Neural crest cell (in vitro differentiated cells): Measurements from ENCODE around the gene MAP3K21. TPM values are rescaled to one million over a fixed set of nuclear protein-coding genes. Genes with fewer than 3 reads are reported as not detected.

Experiments used
- DNase-seq: peaks from one replicate; pipeline ENCODE4 v3.0.0; 2021; ENCODE audit warnings: low read depth, mixed read lengths, low spot score
- H3K27ac Mint-ChIP-seq: one replicate; pipeline ENCODE4 v1.8.0; 2021; ENCODE audit warnings: mild to moderate bottlenecking, mixed read lengths; ENCODE audit not compliant: unreplicated experiment
- H3K27me3 Mint-ChIP-seq: 2 replicates; pipeline ENCODE4 v1.8.0; 2021; ENCODE audit warnings: low read depth, mild to moderate bottlenecking, mixed read lengths
- H3K36me3 Mint-ChIP-seq: 2 replicates; pipeline ENCODE4 v1.8.0; 2021; ENCODE audit warnings: low read depth, mild to moderate bottlenecking, mixed read lengths
- H3K4me1 Mint-ChIP-seq: 2 replicates; pipeline ENCODE4 v1.8.0; 2021; ENCODE audit warnings: mixed read lengths
- H3K4me3 Mint-ChIP-seq: one replicate; pipeline ENCODE4 v1.8.0; 2021; ENCODE audit warnings: mild to moderate bottlenecking, mixed read lengths
- H3K9me3 Mint-ChIP-seq: 2 replicates; pipeline ENCODE4 v1.8.0; 2021; ENCODE audit warnings: mixed read lengths
- total RNA-seq: library from RNA; stranded (reverse); gene quantifications from 2 replicates; pipeline ENCODE4 v1.2.1, GENCODE V29; 2021
- TF ChIP-seq, protein P1 (sequence below): fragments of 200-600 bp; sonication (generic); conservative IDR thresholded peaks from 2 replicates; pipeline ENCODE4 v1.5.0; 2021; ENCODE audit warnings: antibody characterized with exemption, mild to moderate bottlenecking

The MAP3K21 gene
- total RNA-seq, 1 donor from 2014 or later, result 0.51 TPM

DNA sequence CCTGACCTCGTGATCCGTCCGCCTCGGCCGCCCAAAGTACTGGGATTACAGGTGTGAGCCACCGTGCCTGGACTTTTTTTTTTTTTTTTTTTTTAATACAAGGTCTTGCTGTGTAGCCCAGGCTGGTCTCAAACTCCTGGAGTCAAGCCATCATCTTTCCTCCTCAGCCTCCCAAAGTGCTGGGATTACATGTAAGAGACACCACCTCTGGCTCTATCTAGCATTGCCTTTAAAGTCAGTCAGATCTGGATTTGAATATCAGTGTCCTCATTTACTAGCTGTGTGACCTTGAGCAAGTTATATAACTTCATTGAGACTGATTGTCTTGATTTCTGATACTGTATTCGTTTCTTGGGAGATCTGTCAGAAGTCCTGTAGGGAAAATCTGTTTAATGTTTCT, 6.6 kb downstream of the MAP3K21 start:
- H3K36me3 Mint-ChIP-seq, result no peaks in the 10 kb centered on the region
- no peaks in the 10 kb centered on the region for H3K9me3 Mint-ChIP-seq
- DNase-seq, result no peak
- H3K27ac Mint-ChIP-seq, result no peak overlapping the region
- H3K4me1 Mint-ChIP-seq, result peaks cover 8% of the 10 kb centered on the region
- H3K4me3 Mint-ChIP-seq, result no peak overlapping the region
- TF ChIP-seq, protein P1, sequence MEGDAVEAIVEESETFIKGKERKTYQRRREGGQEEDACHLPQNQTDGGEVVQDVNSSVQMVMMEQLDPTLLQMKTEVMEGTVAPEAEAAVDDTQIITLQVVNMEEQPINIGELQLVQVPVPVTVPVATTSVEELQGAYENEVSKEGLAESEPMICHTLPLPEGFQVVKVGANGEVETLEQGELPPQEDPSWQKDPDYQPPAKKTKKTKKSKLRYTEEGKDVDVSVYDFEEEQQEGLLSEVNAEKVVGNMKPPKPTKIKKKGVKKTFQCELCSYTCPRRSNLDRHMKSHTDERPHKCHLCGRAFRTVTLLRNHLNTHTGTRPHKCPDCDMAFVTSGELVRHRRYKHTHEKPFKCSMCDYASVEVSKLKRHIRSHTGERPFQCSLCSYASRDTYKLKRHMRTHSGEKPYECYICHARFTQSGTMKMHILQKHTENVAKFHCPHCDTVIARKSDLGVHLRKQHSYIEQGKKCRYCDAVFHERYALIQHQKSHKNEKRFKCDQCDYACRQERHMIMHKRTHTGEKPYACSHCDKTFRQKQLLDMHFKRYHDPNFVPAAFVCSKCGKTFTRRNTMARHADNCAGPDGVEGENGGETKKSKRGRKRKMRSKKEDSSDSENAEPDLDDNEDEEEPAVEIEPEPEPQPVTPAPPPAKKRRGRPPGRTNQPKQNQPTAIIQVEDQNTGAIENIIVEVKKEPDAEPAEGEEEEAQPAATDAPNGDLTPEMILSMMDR, result no peak
- peaks cover 44% of the 10 kb centered on the region for H3K27me3 Mint-ChIP-seq

DNA sequence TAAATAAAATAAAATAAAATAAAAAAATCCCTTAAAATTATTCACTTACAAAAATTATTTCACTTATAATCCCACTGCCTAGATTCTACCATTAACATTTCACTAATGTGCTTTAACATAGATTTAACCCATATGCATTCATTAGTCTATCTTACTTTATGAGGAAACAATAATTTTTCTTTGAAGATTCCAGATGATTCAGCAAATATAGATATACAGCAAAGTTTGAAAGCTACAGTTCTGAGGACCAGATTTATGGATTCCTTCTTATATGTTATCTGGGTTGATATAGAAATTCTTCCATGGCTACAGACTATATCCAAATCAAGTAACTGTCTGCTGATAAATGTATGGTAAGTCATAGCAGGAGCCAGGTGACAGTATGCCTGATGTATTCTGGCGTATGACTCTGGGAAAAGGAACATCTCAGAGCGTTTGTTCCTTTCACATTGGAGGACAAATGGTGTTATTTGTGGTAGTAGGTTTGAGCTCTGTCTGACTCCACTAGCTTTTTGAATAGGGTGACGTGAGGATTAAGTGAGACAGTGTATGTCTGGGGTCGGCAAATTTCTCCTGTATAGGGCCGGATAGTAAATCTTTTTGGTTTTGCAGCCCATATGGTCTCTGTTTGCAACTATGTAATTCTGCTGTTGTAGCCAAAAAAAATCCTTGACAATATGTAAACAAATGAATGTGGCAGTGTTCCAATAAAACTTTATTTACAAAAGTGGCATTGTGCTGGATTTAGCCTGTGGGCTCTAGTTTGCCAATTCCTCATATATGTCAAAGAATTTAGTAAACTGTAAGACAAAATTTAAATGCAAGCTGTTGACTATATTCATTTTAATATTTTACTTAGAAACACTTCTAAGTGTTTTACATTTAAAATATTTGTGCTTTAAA, 9.3 kb downstream of the MAP3K21 start:
- Mint-ChIP-seq H3K9me3 (peaks cover 2% of the 10 kb centered on the region), H3K4me1 (peaks cover 26% of the 10 kb centered on the region), H3K27ac (no peak overlapping the region), H3K4me3 (no peak overlapping the region), H3K27me3 (peaks cover 27% of the 10 kb centered on the region), H3K36me3 (no peaks in the 10 kb centered on the region)
- DNase-seq, result no peak
- TF ChIP-seq, protein P1, result no peak

- H3K27ac Mint-ChIP-seq, result no peak overlapping the region
- H3K9me3 Mint-ChIP-seq, result peaks cover 2% of the 10 kb centered on the region
- peaks cover 26% of the 10 kb centered on the region for H3K4me1 Mint-ChIP-seq
- peaks cover 21% of the 10 kb centered on the region for H3K27me3 Mint-ChIP-seq
- H3K36me3 Mint-ChIP-seq, result no peaks in the 10 kb centered on the region
- DNase-seq, result no peak
- H3K4me3 Mint-ChIP-seq, result no peak overlapping the region
- TF ChIP-seq, protein P1, result no peak
Measured at GRCh38 chr1:233337505-233337904, 10.0 kb downstream of the MAP3K21 start.

GRCh38 chr1:233338102-233338501, 10.6 kb downstream of the MAP3K21 start:
- DNase-seq, result no peak
- Mint-ChIP-seq H3K27ac (no peak overlapping the region), H3K4me1 (peaks cover 26% of the 10 kb centered on the region), H3K36me3 (no peaks in the 10 kb centered on the region), H3K27me3 (peaks cover 21% of the 10 kb centered on the region), H3K9me3 (peaks cover 2% of the 10 kb centered on the region), H3K4me3 (no peak overlapping the region)
- TF ChIP-seq, protein P1, result no peak

DNA sequence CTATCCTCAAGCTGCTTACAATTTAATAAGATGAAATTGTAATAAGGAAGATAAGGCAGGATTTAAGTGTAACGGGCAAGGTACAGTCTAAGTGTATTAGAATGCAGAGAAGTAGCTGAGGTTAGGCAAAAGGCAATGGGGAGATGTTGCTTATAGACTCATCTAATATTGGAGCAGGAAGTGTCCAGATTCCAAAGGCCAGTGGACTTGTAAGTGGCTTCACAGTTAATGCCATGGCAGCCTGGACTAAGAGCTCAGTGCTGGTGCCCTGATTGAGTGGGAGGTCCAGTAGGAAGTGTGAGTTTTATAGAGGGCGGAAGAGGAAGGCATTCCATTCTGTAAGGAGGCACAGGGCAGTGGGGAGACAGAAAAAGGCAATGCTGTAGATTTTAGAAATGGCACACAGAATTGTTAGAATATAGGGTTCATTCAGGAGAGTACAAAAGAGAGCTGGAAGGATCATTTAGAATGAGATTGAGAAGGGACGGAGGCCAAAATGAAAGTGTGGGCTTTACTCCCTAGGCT, 12.6 kb downstream of the MAP3K21 start:
- Mint-ChIP-seq H3K4me1 (peaks cover 26% of the 10 kb centered on the region), H3K27ac (no peak overlapping the region)

More for the DNA sequence above, 12.6 kb downstream of the MAP3K21 start:
- Mint-ChIP-seq H3K9me3 (peaks cover 4% of the 10 kb centered on the region), H3K4me3 (no peak overlapping the region), H3K36me3 (no peaks in the 10 kb centered on the region), H3K27me3 (peaks cover 14% of the 10 kb centered on the region)
- TF ChIP-seq, protein P1, result no peak
- DNase-seq, result no peak
